C4-2B (cell line): ENCODE data around the gene IFT20.

Source experiments
- H3K27ac ChIP-seq: fragments of 450-650 bp; 2 replicates; pipeline ENCODE4 v1.5.1; 2017
- CTCF ChIP-seq: fragments of 450-650 bp; conservative IDR thresholded peaks from 2 replicates; pipeline ENCODE4 v1.5.1; 2017; ENCODE audit warnings: mild to moderate bottlenecking
- ZFX ChIP-seq: fragments of 450-650 bp; IDR thresholded peaks from 2 replicates; pipeline ENCODE4 v1.6.1; 2017

IFT20 gene

GRCh38 chr17:28331891-28332420, 3.3 kb downstream of the IFT20 start:
- no peak for TF ChIP-seq ZFX
- no peak for TF ChIP-seq CTCF
- no peak overlapping the region for H3K27ac ChIP-seq

GRCh38 chr17:28330671-28331070, 4.6 kb downstream of the IFT20 start:
- TF ChIP-seq CTCF (no peak), ZFX (no peak)
- no peak overlapping the region for H3K27ac ChIP-seq

- H3K27ac ChIP-seq, result no peak overlapping the region
- TF ChIP-seq ZFX, result no peak
- TF ChIP-seq CTCF, result no peak
These were observed 6.9 kb downstream of the IFT20 start for GRCh38 chr17:28328325-28328724.

GRCh38 chr17:28327709-28328108, 7.6 kb downstream of the IFT20 start:
- 0 out of 2 replicates have a peak, but pooled peaks have one; percentile 3 for TF ChIP-seq CTCF
- no peak for TF ChIP-seq ZFX
- no peak overlapping the region for H3K27ac ChIP-seq

- TF ChIP-seq CTCF (no peak), ZFX (no peak)
- H3K27ac ChIP-seq, result peak overlapping the region; percentile 65
These were observed 8.2 kb downstream of the IFT20 start for GRCh38 chr17:28327031-28327607.

- TF ChIP-seq CTCF (no peak), ZFX (no peak)
- H3K27ac ChIP-seq, result peak overlapping the region; percentile 65
These were observed 9.2 kb downstream of the IFT20 start for GRCh38 chr17:28326114-28326513.

GRCh38 chr17:28325211-28325610, 10.1 kb downstream of the IFT20 start:
- H3K27ac ChIP-seq, result peak overlapping the region; percentile 65

More at GRCh38 chr17:28325211-28325610, 10.1 kb downstream of the IFT20 start:
- TF ChIP-seq ZFX (no peak), CTCF (no peak)
